Endothelial cell of umbilical vein (primary cell): ENCODE results near the gene INPP5F. TPM values are rescaled to one million over a fixed set of nuclear protein-coding genes. Genes with fewer than 3 reads are reported as not detected.

ENCODE experiments used
- BruUV-seq: library from RNA; stranded (reverse); fragments of 400-500 nt; replicated peaks from 2 replicates; lab custom pipeline; 2021; lab: Mats Ljungman, UMichigan
- CTCF ChIA-PET: fragments of 300-600, 350-600 bp; sonication (Branson Sonifier 250); formaldehyde crosslinking; loops from one replicate; lab custom pipeline; 2021; ENCODE audit warnings: antibody characterized with exemption, inconsistent platforms; lab: Charles Lee
- POLR2A ChIA-PET: fragments of 300-600, 350-600 bp; sonication (Branson Sonifier 250); formaldehyde crosslinking; loops from one replicate; lab custom pipeline; 2021; ENCODE audit warnings: antibody characterized with exemption, inconsistent platforms; lab: Charles Lee
- DNase-seq: peaks from one replicate; pipeline ENCODE4 v3.0.0-alpha.2; 2011; ENCODE audit warnings: low read depth, low spot score
- FAIRE-seq: peaks from 2 replicates; lab custom pipeline; 2011; peaks lifted over from hg19 to GRCh38; lab: Jason Lieb, UNC
- H2AFZ ChIP-seq: 2 replicates; pipeline ENCODE4 v1.6.0; 2012; ENCODE audit warnings: low read depth, low read length, control low read depth, inconsistent platforms
- H3K27ac ChIP-seq: 2 replicates; pipeline ENCODE4 v1.5.1; 2011; ENCODE audit warnings: low read depth, mild to moderate bottlenecking, control low read depth, low read length, moderate library complexity; ENCODE audit not compliant: insufficient read depth
- H3K27me3 ChIP-seq, 2 experiments: 2 replicates each; pipeline versions ENCODE4 v1.6.0 to v1.6.1; 2011; ENCODE audit warnings: low read length in 2 of 2, mixed read lengths in 1 of 2; ENCODE audit not compliant: control insufficient read depth in 2 of 2, insufficient read depth in 2 of 2
- H3K36me3 ChIP-seq, 2 experiments: 2 replicates in 1 of 2; 3 replicates in 1 of 2; pipeline ENCODE4 v1.5.1; 2011; ENCODE audit warnings: low read length in 2 of 2, mild to moderate bottlenecking in 1 of 2, moderate library complexity in 1 of 2; ENCODE audit not compliant: control insufficient read depth in 2 of 2, insufficient read depth in 2 of 2; ENCODE audit errors: extremely low read depth in 1 of 2
- H3K4me1 ChIP-seq: 3 replicates; pipeline ENCODE4 v1.5.1; 2011; ENCODE audit warnings: mild to moderate bottlenecking, low read length; ENCODE audit not compliant: control insufficient read depth, insufficient read depth; ENCODE audit errors: extremely low read depth
- H3K4me2 ChIP-seq: 2 replicates; pipeline ENCODE4 v1.6.1; 2011; ENCODE audit warnings: low read length, control low read depth, mixed read lengths; ENCODE audit not compliant: insufficient read depth
- H3K4me3 ChIP-seq, 3 experiments: fragments of 200-600 bp in 1 of 3; sonication (generic), shearing (Covaris generic) in 1 of 3; replicated peaks in 1 of 3; 2 replicates each; pipeline ENCODE4 v1.5.1; 2011 to 2016; ENCODE audit warnings: control low read depth in 3 of 3, low read length in 3 of 3, mild to moderate bottlenecking in 2 of 3, inconsistent platforms in 1 of 3, low read depth in 1 of 3, moderate library complexity in 1 of 3; ENCODE audit not compliant: insufficient read depth in 1 of 3
- H3K79me2 ChIP-seq: 2 replicates; pipeline ENCODE4 v1.6.0; 2012; ENCODE audit warnings: low read length, inconsistent platforms; ENCODE audit not compliant: control insufficient read depth, insufficient read depth
- H3K9ac ChIP-seq: replicated peaks from 2 replicates; pipeline ENCODE3; 2011; ENCODE audit warnings: low read length, control low read depth; ENCODE audit not compliant: insufficient read depth; ENCODE audit errors: extremely low read depth
- H3K9me1 ChIP-seq: replicated peaks from 3 replicates; pipeline ENCODE4 v1.6.0; 2011; ENCODE audit warnings: mild to moderate bottlenecking, low read length; ENCODE audit not compliant: control insufficient read depth, insufficient read depth; ENCODE audit errors: extremely low read depth
- H3K9me3 ChIP-seq: replicated peaks from 2 replicates; pipeline ENCODE4 v1.5.1; 2012; ENCODE audit warnings: low read length, inconsistent platforms; ENCODE audit not compliant: control insufficient read depth, insufficient read depth
- H4K20me1 ChIP-seq: replicated peaks from 2 replicates; pipeline ENCODE3; 2011; ENCODE audit warnings: mild to moderate bottlenecking, low read length; ENCODE audit not compliant: control insufficient read depth, insufficient read depth; ENCODE audit errors: extremely low read depth
- EZH2 ChIP-seq: IDR thresholded peaks from 2 replicates; pipeline ENCODE4 v1.6.1; 2012; ENCODE audit warnings: borderline replicate concordance, low read depth, mild to moderate bottlenecking, moderate library complexity, low read length, inconsistent platforms; ENCODE audit not compliant: severe bottlenecking
- FOS ChIP-seq: IDR thresholded peaks from 2 replicates; pipeline ENCODE4 v1.6.1; 2011; ENCODE audit warnings: mild to moderate bottlenecking, low read length, moderate library complexity, borderline replicate concordance; ENCODE audit not compliant: insufficient read depth
- GATA2 ChIP-seq: IDR thresholded peaks from 2 replicates; pipeline ENCODE4 v1.7.0; 2011; ENCODE audit warnings: low read depth, mild to moderate bottlenecking, moderate library complexity, mixed read lengths, low read length; ENCODE audit not compliant: insufficient read length, insufficient read depth
- JUN ChIP-seq: IDR thresholded peaks from 2 replicates; pipeline ENCODE4 v1.6.1; 2011; ENCODE audit warnings: borderline replicate concordance, low read depth; ENCODE audit not compliant: insufficient read length, insufficient read depth
- MYC ChIP-seq: IDR thresholded peaks from one replicate; pipeline ENCODE4 v1.6.1; 2011; ENCODE audit warnings: mild to moderate bottlenecking, low read depth, low read length
- POLR2A ChIP-seq: IDR thresholded peaks from 2 replicates; pipeline ENCODE4 v1.6.1; 2012; ENCODE audit warnings: low read depth, mild to moderate bottlenecking, control low read depth, low read length
- POLR2AphosphoS5 ChIP-seq: IDR thresholded peaks from 2 replicates; pipeline ENCODE4 v1.6.1; 2012; ENCODE audit warnings: low read depth, mild to moderate bottlenecking, control low read depth, low read length, moderate library complexity; ENCODE audit not compliant: insufficient read depth
- dilution Hi-C: fragments of 300-500 bp; cut with MboI; formaldehyde crosslinking; loops from one replicate; pipeline ENCODE4 v1.15.0; 2019; ENCODE audit warnings: low sequenced_read_pairs; ENCODE audit not compliant: extremely low pct_ligation_motif_present
- intact Hi-C: fragments of 100-400 bp; cut with micrococcal nuclease; formaldehyde crosslinking; loops from one replicate; pipeline ENCODE4 v1.10.0; 2022
- polyA plus RNA-seq, 4 experiments: library from polyadenylated mRNA; depleted of rRNA in 3 of 4; stranded (reverse) in 3 of 4; unstranded in 1 of 4; fragments of >200 nt; gene quantifications; 2 replicates each; pipeline versions ENCODE4 v1.2.1 to v1.2.3, GENCODE V29; 2011 to 2012; ENCODE audit warnings: missing spikeins in 1 of 4
- total RNA-seq: library from RNA; stranded (reverse); gene quantifications from 2 replicates; pipeline ENCODE4 v1.2.3, GENCODE V29; 2021
- TF ChIP-seq, protein P1 (sequence below): IDR thresholded peaks from 2 replicates; pipeline ENCODE4 v1.6.1; 2011; ENCODE audit not compliant: insufficient read depth, insufficient read length
- TF ChIP-seq, protein P2 (sequence below), 2 donors: IDR thresholded peaks; 1 replicate in 1 of 2; 2 replicates in 1 of 2; pipeline ENCODE4 v1.5.1; 2011; ENCODE audit warnings: low read length in 2 of 2, mild to moderate bottlenecking in 2 of 2, moderate library complexity in 2 of 2, control low read depth in 1 of 2, inconsistent platforms in 1 of 2, low read depth in 1 of 2; ENCODE audit not compliant: insufficient read depth in 1 of 2; ENCODE audit errors: extremely low read depth in 1 of 2

The INPP5F gene
- total and polyA plus RNA-seq, 2 donors (not counting 3 experiments of a cell fraction or from before 2014, with no cell fraction given), result 6.1 to 20.3 TPM

DNA sequence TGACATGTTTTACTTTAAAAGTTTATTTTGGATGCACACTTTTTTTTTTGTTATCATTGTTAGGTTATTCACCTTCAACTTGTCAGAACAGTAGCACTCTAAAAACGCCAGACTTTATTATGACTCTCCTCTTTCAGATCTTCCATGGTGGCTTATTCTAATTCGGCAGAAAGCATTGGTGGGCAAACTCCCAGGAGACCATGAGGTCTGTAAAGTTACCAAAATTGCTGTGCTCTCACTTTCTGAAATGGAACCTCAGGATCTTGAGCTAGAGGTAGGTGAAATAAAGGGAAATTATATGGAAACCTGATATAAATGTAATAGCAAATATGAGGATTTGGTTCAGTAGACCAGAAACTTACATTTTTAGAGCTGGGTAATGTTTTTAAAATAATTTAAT, 55.6 kb downstream of the INPP5F start:
- POLR2A ChIA-PET, result no interaction called here
- H3K79me2 ChIP-seq, result peaks cover 3% of the 10 kb centered on the region
- intact Hi-C loops, result loop anchor here (2.0 kb wide), 1 partner anchor 21 kb away; no protein-coding TSS in a partner anchor
- peaks cover 29% of the 10 kb centered on the region for H3K4me1 ChIP-seq
- H3K4me3 ChIP-seq, result no peak overlapping the region
- no peak overlapping the region for H2AFZ ChIP-seq
- FAIRE-seq (no peak), DNase-seq (no peak)
- H3K27ac ChIP-seq, result no peak overlapping the region
- H3K9ac ChIP-seq, result no peak overlapping the region
- dilution Hi-C loops, result no loop called here
- no peaks in the 10 kb centered on the region for H3K9me3 ChIP-seq
- H4K20me1 ChIP-seq, result no peaks in the 10 kb centered on the region
- TF ChIP-seq POLR2A (no peak), JUN (no peak)
- H3K27me3 ChIP-seq, result no peaks in the 10 kb centered on the region
- CTCF ChIA-PET, result interaction anchor here (0.7 to 2.4 kb wide), 4 partner anchors 9 to 31 kb away, joined by 3 to 9 read pairs (median 6); no protein-coding TSS in a partner anchor
- H3K36me3 ChIP-seq, result no peaks in the 10 kb centered on the region
- no peaks in the 10 kb centered on the region for H3K9me1 ChIP-seq
- no TSS peak for BruUV-seq
- H3K4me2 ChIP-seq, result no peak overlapping the region

DNA sequence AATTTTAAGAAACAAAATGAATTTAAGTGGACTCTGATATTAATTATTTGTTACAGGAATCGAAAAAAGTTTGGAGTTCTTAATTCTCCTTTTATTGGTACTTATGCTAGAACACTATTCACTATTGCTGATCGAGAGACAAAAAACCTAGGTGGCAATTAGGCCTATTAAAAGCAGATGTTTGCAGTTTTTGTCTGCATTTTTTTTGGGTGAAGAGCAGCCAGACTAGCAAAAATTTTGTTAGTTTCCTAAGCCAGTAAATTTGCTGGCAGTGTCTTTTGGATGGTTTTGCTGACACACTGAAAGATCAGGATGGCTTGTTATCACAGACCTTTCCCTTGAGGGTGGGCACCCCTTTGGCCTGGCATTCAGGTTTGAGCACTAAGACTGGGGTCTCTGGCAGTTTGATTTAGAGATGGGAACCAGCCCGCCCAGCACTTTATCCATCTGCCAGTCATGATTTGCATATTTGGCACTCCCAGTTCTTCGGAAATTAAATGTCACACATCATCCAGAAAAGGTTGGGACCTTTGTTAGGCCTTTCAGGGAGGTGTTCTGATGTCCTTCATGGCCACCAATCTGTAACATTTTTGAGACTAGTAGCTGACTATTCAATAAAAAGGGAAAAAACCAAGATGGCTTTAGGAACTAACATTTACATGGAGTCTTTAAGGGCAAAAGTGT, 57.3 kb downstream of the INPP5F start:
- Histone ChIP-seq H4K20me1 (no peaks in the 10 kb centered on the region), H3K27ac (peak overlapping the region; percentile 30), H3K4me1 (peaks cover 33% of the 10 kb centered on the region), H3K36me3 (no peaks in the 10 kb centered on the region), H2AFZ (peak overlapping the region; percentile 45), H3K4me3 (no peak overlapping the region), H3K9me1 (no peaks in the 10 kb centered on the region), H3K9me3 (no peaks in the 10 kb centered on the region), H3K27me3 (no peaks in the 10 kb centered on the region), H3K79me2 (peaks cover 2% of the 10 kb centered on the region), H3K9ac (no peak overlapping the region), H3K4me2 (peak overlapping the region; percentile 75)
- intact Hi-C loops (loop anchor here (1.0 kb wide), 1 partner anchor 13 kb away; no protein-coding TSS in a partner anchor), dilution Hi-C loops (no loop called here)
- no peak for DNase-seq
- ChIA-PET POLR2A (no interaction called here), CTCF (interaction anchor here (1.1 to 2.7 kb wide), 4 partner anchors 11 to 32 kb away, joined by 4 to 9 read pairs (median 7); no protein-coding TSS in a partner anchor)
- BruUV-seq, result no TSS peak
- no peak for FAIRE-seq
- TF ChIP-seq FOS (no peak), POLR2A (no peak), POLR2AphosphoS5 (no peak), EZH2 (no peak), GATA2 (no peak), JUN (no peak), MYC (no peak)
- TF ChIP-seq, protein P1, sequence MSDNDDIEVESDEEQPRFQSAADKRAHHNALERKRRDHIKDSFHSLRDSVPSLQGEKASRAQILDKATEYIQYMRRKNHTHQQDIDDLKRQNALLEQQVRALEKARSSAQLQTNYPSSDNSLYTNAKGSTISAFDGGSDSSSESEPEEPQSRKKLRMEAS, result no peak
- TF ChIP-seq, protein P2, sequence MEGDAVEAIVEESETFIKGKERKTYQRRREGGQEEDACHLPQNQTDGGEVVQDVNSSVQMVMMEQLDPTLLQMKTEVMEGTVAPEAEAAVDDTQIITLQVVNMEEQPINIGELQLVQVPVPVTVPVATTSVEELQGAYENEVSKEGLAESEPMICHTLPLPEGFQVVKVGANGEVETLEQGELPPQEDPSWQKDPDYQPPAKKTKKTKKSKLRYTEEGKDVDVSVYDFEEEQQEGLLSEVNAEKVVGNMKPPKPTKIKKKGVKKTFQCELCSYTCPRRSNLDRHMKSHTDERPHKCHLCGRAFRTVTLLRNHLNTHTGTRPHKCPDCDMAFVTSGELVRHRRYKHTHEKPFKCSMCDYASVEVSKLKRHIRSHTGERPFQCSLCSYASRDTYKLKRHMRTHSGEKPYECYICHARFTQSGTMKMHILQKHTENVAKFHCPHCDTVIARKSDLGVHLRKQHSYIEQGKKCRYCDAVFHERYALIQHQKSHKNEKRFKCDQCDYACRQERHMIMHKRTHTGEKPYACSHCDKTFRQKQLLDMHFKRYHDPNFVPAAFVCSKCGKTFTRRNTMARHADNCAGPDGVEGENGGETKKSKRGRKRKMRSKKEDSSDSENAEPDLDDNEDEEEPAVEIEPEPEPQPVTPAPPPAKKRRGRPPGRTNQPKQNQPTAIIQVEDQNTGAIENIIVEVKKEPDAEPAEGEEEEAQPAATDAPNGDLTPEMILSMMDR (IDR thresholded peaks at IDR 0.05; ENCODE audit: extremely low read depth in 1 of 2, insufficient read depth in 1 of 2, low read depth in 1 of 2, low read length in 2 of 2), result no peak
